ENCODE results near the gene CLCNKB.

DNA sequence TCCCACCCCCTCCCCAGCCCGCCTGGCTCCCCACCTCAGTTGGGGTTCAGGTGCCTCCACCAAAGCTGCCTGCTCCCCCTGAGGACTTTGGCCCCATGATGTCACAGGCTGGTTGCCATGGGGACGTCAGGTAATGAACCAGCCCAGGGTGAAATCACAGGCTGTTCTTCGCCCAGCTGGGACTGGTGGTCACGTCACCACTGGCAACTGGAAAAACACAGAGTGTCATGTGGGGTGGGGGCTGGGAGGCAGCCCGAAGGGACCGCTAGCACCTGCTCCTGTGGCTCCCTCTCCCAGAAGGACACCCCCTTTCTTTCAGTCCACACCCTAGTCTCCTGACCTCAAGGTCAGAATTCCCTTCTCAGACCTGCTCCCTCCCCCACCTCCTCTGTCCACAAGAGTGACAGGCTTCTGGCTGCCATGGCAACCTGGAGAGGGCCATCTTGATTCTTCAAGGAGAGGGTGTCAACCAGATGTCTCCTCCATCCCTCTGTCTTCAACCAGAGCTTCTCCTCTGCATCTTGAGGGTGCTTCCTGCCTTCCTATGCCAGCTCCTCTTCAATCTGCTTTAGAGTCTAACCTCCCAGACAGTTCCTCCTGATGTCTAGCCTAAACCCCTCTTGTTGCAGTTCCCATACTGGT is 23.7 kb downstream of the CLCNKB start:
- TF ChIP-seq POLR2A (IDR thresholded peaks at IDR 0.05; ENCODE audit: low read depth, low read length) (no peak), TAF1 (IDR thresholded peaks at IDR 0.05; ENCODE audit: low read depth, low read length) (no peak), POU2F2 (IDR thresholded peaks at IDR 0.05; ENCODE audit: low read depth, low read length) (no peak), POLR2AphosphoS5 (IDR thresholded peaks at IDR 0.05; ENCODE audit: low read depth, low read length) (no peak), SPI1 (IDR thresholded peaks at IDR 0.05; ENCODE audit: low read depth, low read length) (no peak)

All from GM12891 (cell line).